NOMO-1 (cell line): ENCODE data around the gene BABAM2.

Source experiments
- DNase-seq, 2 experiments: peaks; one replicate each; lab custom pipeline; 2025; ENCODE audit not compliant: unreplicated experiment in 2 of 2; lab: John Stamatoyannopoulos, UW

The BABAM2 gene

DNA sequence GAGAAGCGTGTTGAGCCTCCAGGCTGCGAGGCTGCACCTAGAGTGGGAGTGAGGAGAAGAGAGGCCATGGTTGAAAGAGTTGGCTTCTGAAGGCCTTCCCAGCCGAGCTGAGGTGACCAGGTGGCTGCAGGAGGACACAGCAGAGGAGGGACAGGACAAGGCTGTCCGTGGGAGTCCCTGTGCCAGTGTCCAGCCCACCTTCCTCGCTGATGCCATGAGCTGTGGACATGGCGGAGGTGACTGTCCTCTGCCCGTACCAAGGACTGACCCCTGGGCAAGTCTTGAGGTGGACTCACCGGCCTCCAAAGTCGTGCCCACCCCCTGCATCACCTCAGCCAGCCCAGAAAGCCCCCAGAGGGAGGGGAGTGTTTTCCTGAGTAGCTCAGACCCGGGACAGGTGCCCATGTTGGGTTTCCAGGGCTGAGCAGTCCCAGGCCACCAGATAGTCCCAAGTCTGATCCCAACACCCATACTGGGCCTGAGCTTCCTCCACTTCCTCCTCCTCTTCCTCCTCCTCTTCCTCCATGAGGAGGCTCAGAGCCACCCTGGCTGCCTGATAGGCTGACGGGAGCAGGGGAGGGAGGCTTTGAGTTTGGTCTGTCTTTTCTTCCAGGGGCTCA, 459.1 kb downstream of the BABAM2 start:
- no peak for DNase-seq

DNA sequence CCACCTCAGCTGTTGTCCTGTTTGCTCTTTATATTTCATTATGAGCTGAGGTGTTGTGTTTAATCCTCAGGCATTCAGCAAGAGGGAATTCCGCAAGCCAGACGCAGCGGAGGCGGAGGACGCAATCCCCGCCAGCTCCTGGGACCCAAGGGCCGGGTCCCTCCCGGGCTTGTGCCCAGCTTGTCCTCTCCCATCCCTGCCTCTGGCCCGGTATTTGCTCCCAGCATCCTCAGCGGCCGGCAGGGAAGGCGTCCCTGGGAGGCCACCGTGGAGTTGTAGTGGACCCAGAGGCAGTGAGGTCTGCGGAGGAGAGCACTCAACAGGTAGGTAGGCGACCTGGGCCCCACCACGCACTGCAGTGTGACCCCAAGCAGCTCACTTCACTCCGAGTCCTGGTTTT, 459.7 kb downstream of the BABAM2 start:
- DNase-seq = no peak

DNA sequence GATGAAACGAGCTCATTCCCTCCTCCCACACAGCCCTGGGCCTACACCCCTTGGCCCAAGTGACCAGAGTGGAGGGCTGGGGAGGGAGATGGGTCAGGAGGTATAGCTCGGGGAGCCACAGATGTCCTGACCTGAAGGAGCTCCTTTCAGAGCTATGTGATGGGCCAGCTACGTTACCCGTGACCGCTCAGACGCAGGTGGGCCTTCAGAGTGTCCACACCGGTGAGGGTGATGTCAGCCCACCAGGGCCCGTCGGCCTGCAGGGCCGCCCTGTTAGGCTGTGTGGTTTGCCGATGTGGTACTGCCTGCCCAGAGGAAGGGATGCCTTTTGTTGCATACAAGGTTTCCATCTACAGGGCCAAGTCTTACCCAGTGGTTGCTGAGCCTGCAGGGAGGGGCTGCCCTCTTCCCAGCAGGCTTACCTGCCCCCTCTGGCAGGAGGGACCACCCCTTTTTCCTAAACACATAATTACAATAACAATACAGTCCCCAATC, 460.3 kb downstream of the BABAM2 start:
- no peak for DNase-seq

DNA sequence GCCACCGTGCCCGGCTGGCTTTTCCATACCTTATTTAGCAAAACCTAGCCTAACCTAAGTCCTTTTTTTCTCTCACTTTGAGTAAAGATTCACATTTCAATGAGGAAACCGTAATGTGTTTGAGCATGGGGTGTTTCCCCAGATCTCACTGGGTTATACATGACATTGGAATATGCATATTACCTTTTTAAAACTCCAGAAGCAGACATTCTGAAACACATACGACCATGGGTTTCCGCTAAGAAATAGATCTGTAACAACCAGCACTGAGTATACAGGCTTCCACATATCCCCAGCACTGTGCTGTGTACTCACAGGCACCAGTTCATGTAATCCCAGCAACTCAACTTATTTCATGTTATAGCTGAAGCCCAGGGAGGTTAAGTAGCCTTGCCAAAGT, 461.1 kb downstream of the BABAM2 start:
- no peak for DNase-seq

DNA sequence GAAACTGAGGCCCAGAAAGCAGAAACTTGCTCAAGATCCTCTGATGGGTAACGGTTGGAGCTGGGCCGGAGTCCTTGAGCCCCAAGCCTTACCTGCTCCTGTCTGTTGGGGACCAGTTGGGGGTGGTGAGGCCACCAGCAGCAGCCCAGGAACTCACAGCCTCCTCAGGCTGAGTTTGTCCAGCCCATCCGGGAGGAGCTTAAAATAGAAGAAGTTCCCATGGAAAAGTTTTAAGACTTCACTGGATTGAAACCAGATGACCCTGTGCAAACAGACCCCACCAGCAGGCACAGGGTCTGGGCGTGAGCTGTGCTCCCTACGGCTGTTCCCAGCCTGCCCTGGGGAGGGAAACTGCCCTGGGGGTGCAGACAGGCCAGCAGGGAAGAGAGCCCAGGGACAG, 461.6 kb downstream of the BABAM2 start:
- no peak for DNase-seq

DNA sequence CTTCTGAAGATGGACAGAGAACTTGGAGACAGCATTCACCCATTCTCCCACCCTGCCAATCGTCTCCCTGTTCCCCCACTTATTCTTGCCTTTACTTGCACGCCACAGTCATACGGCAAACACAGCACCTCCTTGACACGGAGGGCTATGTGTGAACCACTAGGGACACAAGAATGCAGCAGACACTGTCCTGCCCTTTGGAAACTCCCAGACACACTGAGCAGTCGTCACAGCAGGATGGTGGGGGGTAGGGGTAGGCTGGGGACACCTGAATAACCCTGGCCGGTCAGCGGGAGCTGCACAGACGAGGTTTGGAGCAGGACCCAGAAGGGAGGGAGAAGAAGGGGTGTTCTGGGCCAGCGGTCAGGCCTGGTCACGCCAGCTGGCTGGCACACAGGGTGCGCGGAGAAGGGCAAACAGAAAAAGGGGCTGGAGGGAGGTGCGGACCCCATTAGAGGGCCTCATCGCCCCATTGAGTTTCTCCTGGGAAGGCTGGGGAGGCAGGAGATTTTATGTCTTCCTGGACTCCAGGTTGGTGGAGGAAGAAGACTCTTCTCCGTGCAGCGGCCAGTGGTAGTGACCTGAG, 462.2 kb downstream of the BABAM2 start:
- DNase-seq = no peak

DNA sequence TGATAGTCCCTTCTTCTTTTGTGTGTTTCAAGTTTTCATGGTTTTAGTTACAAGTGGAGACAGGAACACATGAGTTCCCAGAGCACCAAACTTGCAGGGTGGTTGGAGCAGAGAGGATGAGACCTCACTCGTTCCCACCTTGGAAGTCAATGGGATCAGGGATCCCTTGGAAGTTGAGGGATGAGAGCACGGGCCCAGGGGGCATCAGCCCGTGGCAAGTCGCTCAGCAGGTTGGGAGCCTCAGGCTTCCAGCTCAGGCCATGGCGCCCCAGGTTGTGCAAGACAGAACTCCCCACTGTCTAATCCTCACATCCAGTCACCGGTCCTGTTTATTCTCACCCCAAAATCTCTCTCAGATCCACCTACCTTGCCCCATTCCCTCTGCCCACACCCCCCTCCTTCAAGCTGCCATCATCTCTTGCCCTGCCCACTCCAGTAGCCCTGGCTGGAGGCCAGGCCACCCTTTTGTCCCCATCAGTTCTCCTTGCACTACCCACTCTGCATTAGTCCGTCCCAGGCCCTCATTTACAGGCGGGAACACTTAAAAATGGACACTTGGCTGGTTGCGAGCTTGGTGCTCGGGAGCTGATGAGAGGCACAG, 464.5 kb downstream of the BABAM2 start:
- no peak for DNase-seq

DNA sequence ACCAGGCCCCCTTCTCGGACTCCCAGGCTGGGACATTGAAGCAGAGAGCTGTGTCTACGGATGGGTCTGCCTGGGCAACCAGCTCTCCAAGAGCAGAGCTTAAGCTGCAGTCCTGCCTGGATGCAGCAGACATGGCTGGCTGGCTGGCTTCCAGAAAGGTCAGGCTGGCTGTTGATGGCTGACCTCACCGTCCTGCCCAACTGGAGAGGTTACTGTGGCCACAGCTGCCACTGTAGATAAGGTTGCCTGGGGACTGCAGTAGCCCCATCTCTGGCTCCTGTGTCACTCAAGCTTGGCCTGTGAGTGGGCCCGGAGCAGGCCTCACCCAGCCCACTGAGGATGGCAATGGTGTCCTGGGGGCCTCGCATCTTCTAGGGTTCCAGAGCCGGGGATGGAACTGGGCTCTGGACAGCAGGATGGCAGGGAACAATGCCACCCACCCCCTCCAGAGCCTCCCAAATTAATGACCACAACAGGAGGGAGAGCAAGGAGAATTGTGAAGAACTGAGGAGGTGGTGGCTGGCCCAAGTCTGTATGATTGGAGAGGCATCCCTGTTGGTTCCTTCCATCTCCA, 465.1 kb downstream of the BABAM2 start:
- DNase-seq = no peak

DNA sequence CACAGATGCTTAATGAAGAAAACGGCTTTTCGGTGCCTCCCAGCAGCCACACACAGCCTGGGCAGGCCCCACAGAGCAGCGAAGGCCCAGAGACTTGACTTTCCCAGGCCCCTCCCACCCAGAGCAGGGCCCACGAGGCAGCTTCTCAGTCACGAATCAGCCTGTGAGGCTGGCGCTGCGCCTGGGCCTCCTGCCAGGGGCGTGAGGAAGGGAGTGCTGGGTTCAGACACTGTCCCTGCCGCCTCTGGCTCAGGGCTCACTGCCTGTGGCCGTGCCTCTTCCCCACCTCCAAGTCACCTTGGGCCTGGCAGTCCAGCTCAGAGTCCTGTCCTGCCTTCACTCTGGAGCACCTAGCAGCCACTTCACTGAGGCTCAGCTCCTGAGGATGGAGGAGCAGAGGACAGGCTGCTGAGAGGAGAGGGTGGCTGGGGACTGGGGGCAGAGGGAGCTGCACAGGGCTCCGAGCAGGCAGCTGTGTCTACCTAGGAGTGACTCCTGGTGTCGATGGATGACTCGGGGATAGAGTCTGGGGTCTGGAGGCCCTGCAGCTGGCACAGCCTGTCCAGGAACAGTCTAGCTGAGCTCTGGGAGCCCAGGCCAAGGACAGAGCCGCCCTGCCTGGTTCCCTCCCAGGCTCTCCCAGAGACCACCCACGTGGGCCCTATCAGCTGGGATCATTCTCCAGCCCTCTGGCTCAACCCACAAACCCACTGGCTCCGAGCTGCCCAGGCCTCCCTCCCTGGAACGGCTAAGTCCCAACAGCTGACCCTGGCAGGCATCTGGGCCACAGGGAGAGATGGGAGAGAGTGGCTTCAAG, 465.8 kb downstream of the BABAM2 start:
- DNase-seq = no peak

DNA sequence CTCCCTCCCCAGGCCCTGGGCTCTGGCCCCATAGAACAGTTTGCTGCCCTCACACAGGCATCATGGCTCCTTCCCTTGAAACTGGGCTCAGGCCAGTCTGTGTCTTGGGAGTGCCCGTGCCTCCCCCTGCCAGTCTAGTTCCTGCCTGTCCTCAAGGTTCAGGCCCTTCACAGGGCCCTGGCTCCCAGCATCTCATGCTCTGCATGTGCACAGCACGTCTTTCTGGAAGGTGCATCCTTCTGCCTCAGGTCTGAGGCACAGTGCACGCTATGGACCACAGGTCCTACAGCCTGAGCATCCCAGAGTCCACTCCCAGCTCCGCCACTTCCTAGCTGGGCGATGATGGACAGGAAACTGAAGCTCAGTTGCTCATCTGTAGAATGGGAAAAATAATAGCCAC, 466.5 kb downstream of the BABAM2 start:
- no peak for DNase-seq

DNA sequence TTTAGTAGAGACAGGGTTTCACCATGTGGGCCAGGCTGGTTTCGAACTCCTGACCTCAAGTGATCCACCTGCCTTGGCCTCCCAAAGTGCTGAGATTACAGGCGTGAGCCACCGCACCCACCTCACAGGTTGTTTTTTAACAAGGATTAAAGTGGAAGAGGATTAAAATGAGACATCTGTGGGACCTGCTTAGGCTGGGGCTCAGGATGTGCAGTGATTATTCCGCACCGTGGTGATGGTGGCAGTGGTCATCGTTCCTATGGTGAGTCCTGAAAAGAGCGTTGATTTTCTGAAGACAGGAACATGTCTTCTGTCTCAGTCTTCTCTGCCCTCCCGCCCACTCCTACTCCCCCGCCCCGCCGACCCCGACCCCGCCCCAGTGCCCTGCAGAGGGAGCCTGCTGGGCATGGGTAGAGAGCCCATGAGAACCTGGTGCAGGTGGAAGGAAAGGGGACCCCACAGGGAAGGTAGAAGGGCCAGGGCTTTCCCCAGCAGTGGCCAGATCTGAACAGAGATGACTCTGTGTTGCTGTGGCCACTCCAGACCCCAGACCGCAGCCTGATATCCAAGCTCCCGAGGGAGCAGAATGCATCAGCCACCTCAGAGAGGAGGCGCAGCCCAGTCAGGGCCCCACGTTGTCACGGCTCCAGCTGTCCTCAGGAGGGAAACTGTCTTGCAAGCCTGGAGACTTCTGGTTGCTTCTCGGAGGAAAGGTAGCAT, 467.6 kb downstream of the BABAM2 start:
- no peak for DNase-seq

DNA sequence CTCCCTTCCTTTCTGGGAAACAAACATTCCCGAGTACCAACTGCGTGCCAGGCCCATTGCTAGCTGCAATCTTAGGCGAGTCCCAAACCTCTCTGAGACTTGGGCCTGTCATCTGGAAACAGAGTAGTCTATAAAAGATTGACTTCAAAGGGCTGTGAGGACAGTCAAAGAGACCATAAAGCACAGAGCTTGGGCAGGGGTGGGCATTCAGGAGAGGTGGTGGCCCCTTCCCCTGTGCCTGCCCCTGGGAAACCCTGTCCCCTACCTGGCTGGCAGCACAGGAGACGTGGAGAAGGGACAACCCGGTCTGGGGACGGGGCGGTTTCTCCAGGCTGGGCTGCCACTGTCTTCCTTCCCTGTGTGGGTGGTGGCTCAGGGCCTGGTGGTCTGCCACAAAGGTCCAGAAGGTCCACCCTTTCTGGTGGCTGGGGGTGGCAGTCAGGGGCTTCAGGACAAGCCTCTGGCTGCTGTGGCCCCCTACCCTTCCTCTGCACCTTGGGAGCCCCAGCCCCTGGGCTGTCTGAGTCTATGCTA, 468.2 kb downstream of the BABAM2 start:
- no peak for DNase-seq

DNA sequence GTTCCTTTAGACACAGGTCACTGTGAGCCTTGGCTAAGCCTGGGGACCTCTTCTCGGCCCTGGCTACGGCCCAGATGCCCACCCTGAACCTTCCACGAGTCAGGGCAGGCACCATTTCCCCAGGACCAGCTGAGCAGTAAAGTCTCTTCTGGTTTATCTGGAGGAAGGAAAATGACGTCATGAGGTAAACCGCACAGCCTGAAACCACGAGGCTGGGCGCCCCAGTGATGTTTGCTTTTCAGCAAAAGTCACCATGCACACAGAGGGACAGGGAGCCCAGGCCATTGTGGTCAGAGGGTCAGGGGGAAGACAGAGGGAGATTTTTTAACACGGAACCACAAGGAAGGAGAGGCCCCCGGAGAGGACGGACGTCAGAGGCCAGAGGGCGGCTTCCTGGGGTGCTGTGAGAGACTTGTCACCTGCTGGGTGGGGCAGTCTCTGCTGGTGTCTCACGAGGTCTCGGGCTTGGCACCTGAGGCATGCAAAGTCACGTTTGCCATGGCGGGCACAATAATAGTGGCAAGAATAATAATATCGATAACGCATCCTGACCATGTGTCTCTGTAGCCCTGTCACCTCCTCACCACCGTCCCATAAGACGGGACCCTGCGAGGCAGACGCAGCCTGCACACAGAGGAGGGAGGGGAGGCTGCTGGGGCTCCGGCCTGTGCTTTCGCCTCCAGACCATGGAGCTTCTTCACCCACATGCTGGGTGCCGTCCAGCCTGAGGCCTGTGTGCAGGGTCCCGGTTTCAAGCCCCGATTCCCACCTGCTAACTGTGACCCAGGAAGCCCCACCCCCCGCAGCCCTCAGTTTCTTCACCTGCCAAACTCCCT, 468.9 kb downstream of the BABAM2 start:
- peak; percentile 78 to 88 for DNase-seq

DNA sequence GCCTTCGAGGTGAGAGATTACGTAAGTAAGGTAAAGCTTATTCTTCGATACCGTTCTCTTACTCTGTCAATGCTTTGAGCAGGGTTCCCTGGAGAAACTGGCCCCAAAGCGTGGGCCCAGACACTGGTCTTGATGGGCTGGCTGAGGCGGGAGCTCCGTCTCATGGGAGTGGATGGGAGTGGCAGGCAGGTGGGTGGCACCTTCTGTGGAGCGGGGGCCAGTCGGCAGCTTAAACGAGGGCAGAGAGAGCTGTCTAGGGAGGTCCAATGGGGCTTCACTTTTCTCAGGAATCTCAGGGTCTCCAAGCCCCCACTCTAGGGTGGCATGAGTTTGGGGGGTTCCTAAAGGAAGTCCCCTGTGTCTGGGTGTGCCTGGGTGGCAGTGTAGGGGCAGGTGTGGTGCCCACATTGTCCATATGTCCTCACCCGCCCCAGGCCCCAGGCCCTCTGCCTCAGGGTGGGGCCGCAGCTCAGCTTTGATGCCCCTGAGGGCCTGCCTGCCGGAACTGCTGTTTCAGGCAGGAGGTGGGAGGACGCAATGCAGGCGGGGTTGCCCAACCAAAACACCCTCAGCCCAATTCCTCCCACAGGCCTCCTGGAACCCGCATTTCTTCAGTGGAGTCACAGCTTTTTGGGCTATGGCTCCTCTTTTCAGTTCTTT, 469.7 kb downstream of the BABAM2 start:
- DNase-seq = peak; percentile 45 to 60

DNA sequence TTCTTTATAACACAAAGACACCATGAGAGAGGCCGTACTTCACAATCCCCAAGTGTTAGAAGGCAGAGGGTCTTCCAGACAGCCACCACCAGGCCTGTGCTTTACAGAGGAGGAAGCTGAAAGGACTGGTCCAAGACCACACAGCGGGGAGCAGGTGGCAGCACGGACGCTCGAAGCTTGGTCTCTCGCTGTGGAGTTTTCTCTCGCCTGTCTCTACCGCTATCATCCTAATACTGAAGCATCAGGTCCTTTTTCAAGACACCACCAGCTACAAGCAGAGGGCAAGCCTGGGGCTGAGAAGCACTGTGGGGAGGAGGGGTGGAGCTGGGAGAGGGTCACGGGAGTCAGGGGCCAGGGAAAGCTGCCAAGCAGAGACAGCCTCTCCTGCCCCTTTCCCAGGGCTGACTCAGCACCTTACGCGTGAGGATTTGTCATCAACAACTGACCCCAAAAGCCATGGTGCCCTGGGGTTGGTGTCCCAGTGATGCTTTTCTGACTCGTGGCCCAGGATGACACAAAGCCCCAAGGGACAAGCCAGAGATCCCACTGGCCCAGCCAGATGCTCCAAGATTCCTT, 470.3 kb downstream of the BABAM2 start:
- DNase-seq = no peak

DNA sequence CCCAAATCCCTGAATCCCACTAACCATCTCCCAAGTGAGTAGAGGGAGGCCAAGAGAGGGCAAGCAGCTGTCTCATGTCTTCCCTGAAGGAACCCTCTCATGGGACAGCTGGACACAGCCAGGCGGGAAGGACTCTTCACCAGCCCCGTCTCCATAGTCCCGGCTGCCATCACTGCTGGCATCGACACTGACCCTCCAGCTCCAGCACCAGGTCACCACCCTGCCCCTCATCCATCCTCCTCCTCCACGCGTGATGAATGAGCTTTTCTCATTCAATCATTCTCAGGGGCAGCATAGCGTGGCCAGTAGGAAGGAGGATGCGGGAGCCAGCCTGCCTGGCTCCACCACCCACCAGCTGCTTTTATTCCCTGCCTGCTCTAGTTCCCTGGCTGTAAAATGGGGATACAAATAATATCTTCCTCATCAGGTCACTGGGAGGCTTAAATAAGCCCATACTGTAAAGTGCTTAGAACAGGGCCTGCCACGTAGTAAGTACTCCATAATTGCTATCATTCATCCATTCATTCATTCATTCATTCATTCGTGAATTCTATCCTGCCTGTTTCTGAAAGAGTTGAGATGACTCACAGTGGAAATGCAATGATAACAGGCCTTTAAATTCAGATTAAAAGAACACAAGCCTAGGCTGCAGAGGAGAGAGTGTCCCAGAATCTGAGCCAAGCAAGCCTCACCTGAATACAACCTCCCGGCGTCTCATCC, 471.6 kb downstream of the BABAM2 start:
- no peak for DNase-seq

DNA sequence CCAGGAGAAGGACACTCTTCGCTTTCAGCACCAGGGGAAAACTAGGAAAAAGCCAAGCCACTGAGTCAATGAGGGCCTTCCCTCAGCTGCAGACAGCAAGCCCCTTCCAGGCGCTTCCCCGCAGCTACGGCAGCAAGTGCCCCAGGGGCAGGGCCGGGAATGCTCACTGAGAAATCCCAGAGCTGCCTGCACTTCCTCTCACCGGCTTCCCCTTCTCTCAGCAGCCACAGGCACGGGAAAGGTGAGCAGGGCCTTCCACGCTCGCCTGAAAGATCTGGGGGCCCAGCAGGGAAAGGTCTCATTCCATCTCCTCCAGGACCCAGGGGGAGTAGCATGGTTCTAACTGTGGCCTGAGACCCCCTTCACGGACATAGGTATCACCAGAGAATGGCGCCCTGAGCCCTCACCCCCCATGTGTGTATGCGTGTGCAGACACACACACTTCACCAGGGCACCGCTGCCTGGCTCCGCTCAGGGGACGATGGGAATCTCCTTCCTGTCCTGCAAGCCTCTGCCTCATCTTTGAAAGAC, 472.5 kb downstream of the BABAM2 start:
- DNase-seq = no peak
